NCI-H226 (cell line): ENCODE results near the gene DOCK8.

ENCODE experiments used
- DNase-seq: peaks from one replicate; pipeline ENCODE4 v3.0.0-alpha.2; 2015

Gene DOCK8

DNA sequence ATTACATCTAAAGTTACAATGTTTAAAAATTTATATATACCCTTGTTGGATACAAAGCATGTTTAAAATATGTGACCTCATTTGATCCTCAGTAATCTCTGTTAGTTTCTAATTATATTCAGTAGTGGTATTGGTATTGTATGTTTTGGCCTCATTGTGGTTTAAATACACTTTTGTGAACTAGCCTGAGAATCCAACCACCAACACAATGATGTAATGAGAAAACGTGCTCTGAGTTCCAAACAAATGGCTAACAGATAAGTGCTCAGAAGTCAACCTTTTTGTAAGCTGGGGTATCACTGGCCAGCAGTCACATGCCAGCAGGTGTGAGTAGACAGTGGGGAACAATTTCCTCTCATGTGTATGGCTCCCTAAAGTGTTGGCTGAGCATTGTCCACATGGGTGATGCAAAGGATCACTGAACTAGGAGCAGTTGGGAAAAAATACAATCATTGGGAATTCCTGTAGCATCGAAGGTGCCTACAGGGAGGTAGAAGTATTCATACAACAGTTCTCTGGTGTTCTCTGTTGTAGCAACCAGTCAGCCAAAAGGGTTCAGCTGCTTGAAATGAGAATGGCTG lies 56.1 kb downstream of the DOCK8 start:
- DNase-seq: no peak

DNA sequence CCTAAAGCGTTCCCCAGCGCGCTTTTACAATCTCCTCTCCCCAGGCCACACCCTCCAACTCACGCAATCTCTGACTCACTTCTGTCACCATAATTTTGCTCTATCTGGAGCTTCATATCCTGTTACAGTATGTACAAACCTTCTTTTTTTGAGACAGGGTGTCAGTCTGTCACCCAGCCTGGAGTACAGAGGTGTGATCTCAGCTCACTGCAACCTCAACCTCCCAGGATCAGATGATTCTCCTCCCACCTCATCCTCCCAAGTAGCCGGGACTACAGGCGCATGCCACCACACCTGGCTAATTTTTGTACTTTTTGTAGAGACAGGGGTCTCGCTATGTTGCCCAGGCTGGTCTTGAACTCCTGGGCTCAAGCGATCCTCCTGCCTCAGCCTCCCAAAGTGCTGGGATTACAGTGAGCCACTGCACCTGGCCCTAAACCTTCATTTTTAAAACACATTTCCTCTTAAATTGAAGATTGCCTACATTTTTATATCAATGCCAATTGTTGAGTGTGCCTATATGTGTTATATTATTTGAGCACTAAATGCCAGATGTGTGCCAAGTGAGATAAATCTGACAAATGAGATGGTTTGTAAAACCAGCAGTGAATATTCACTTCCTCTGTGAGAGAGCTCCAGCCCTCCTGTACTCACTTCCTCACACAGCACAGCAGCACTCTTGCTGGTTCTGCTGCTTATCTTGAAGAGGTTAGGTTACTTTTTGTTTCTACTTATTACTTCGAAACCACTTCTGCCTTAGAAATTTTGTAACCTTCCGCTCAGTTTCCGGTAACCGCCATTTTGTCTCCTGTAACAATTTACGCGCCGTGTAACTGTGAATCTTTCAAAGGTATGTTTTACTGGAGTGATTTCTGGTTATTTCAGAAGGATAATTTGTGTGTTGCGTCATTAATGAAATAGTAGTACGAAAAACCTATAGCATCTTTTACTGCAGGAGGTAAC lies 57.9 kb downstream of the DOCK8 start:
- no peak for DNase-seq

DNA sequence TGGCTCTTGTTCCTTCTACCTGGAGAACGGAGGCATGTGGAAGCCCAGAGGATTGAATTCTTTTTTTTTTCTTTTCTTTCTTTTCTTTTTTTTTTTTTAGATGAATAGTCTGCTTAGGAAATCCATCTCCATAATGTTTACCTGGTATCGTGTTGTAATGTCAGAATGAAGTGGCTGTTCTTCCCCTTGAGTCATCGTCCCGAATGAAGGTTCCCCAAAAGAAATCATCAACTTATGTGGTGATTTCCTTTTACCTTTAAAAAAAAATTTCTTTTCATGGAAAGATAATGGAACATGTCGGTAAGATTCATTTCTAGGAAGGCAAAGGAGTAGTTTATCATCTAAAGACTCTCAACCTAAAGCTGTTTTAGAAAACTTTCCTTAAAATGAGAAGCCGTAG lies 59.7 kb downstream of the DOCK8 start:
- DNase-seq: no peak

DNA sequence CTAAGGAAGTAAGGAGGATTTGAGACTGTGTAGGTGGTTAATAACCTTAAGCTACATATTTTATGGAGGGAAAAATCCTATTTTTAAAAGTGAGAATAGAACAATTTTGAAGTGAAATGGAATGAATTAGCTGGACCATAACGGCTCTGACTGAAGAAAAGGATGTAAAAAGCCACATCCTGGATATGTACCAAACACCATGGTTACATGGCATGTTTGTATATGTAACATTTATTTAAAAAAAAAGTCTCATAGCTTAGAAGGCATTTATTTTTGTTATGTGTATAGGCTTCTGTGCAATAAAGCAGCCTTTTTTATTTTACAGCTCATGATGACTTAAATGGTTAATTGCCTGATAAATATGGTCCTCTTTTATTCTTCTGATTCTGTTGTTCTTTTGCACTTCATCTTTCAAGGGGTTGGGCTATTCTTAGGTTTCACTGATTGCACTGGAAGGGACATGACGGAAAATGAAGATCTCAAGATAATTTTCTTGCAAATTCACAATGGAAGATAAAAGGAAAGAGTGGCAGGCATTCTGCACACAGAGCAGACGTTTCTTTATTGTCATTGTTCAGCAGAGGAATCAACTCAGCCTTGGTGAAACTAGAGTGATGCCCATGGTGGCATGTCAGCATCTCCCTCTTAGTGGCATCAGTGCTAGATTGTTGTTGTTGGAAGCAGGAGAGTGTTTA lies 63.1 kb downstream of the DOCK8 start:
- DNase-seq: no peak

DNA sequence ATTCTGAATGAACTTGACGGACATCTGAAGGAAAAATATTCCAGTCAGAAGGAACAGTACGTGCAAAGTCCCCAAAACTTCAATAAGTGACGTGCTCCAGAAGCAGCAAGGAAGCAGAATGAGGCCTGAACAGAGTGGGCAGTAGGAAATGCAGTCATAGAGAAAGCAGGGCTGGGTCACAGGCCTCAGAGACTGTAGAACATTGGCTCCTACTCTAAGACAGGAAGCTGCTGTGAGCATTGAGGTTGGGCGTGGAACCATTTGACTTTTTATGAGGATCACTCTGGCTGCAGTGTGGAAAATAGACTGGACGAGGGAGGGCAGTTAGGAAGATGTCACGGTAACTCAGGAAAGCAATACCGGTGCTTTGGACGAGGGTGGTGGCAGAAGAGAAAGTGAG lies 64.0 kb downstream of the DOCK8 start:
- DNase-seq: no peak

DNA sequence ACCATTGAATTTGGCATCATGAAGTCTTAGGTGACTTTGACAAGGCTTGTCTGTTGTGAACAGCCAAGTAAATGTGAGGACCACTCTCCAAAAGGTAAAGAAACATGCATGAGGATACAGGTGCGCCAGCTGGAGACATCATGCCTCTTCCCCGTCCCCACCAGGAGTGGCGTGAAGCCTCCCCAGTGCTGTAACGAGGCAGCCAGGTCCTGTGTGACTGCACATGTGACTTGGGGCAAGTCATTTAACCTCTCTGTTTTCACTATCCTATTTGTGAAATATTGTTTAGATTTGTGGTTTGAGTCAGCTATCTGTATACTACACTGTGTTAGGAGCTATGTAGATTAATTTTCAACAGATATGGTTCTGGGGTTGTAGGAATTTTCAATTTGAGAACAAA lies 65.0 kb downstream of the DOCK8 start:
- DNase-seq: no peak

DNA sequence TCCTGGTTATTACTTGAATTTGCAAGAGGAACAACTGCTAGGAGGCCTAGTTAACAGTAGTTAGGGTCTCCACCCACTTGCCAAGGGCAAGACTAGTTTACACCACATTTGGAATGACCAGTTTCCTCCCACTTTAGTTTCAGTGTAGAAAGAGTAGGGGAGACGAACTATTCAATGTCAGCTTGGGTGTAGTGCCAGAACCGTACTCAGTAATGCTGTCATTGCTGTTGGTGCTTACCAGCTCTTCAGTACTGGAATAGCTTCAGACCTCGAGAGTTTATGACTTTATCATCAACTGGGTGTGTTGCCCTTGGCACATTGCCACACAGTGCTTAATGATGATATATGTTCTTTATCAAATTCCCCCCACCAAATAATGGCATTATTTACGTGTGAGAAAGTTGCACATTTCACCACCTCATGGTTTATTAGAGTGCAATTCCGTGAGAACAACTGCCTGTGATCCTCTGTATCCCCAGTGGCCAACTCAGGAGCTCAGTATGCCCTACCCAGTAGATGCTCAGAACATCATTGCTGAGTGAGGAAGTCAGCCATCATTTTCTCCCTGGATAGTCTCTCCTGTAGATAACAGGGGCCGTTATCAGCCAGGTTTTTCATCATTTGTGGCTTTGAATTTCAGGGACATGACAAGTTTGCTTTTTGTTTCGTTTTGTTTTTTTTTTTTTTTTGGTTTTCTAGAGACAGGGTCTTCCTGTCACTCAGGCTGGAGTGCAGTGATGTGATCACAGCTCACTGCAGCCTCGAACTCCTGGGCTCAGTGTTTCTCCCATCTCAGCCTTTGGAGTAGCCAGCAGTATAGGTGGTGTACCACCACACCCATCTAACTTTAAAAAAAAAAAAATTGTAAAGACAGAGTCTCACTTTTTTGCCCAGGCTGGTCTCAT lies 67.3 kb downstream of the DOCK8 start:
- no peak for DNase-seq

DNA sequence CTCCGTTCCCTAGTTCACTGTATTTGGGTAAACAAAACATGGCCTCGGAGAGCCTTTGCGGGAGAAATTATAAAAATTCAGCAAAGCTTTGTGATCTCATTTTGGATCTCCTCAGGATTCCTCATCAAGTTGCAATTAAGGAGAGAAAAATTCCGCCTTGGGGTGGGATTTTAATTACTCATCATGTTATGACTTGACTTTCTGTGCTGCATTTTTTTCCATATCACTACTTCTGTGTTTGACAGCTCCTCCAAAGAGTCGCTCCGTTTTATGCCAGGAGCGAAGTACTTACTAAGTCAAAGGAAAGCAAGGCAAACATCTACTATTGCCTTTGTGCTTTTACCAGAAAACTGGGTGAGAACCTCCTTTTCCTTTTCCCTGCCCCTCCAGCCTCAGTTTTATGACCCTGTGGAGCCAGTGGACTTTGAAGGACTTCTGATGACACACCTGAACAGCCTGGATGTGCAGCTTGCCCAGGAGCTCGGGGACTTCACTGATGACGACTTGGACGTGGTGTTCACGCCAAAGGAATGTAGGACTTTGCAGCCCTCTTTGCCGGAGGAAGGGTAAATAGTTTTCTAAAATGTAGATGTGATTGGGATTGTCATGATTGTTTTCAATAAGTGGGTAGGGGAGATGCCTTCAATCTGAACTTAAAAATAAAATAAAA lies 71.5 kb downstream of the DOCK8 start:
- DNase-seq: no peak

DNA sequence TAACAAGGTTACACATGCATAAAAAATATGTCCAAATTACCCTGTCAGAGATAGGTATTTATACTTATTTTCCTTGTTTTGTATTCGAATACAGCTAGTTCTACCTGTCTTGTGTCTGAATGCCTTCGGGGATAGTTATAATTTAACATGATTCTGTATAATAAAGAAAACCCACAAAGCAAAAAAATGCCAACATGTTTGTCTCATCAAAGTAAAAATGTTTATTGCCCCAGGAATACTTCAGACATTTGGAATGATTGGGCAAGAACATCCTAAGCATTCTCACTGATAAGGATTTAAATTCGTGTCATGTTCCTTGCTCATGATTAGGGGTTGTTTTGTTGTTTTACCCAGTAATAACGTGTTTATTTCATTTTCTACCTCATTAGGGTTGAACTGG lies 74.5 kb downstream of the DOCK8 start:
- no peak for DNase-seq

DNA sequence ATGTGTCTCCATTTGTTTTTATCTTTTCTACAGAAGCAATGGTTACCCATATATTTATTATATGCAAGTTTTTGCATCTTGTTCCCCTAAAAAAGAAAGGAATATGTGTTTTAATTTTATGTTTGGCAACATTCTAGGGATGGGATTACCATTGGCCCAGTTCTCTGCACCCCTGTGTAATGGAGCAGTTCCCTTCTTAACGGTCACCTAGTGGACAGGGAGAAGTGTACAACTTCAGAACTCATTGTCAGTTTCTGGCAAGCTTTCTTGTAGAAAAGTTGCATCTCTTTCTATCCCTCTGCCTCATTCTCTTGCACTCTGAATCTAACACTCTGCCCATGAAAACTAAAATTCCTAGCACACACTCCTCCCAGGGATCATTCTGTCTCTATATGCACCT lies 78.2 kb downstream of the DOCK8 start:
- DNase-seq: no peak

DNA sequence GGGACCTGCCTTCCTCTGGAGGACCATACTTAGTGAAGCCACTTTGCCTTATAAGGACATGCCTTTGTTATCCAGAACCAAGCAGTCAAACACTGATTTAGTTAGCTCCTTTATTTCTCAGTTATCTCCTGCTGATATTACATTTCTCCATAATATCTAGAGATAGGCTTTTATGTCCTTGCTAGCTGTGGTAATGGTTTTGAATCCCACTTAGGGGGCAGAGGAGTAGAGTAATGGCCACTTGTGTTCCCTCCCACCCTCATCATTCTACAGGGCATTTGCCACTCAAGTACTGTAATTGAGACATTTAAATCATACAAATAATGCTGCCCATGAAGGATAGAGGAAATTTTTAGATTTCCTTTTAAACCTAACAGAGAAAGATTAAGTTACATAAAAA lies 80.9 kb downstream of the DOCK8 start:
- no peak for DNase-seq

DNA sequence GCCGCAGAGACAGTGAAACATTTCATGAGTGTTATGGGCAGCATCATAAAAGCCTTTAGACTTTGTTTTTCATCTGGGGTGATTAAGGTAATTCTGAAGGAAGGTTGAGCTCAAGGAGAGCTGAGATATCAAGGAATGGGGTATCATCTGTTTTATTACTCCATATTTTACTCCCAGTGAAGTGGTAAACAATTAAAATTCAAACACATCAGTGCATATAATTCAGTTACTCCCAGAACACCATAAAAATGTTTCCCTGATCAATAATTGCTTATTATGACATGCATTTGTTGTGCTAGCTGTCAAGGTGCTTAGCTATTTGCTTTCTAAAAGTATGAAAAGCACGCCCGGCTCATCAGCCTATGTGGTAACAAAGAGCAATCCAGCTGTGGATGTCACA lies 81.7 kb downstream of the DOCK8 start:
- no peak for DNase-seq

DNA sequence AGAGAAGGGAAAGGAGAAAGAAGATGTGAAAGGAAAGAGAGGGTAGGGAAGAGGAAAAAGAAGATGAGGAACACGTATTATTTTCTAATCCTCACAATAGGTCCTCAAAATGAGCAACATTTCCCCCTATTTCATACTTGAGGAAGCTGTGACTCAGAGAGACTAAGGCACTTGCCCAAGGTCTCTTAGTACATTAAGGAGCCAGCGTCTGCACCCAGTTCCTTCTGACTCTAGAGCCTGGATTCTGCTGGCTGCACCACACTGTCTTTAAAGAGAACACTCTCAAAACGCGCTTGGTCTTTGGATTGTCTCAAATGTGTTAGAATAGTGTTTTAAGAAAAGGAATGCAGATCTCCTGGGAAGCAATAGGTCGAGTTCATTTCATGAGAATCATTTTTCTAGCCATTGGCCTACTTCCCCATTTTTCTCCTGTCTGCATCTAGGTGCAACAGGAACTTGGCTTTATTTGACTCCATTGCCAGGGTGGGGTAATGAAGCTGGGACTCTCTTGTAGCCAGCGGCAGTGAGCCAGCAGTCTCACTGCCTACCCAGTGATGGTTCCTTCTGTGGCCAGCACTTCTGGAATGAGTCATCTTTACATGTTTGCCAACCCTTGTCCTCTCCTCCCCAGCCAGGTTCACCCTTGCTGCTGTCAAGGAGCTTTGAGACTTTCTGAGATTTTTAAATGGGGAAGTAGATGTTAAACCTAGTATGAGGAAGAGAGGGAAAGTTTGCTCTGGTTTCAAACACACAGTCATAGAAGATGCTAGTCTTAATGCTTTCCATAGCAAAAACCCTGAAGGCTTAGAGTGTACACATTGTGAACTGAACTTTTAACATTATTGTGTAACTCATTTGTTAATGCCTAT lies 82.7 kb downstream of the DOCK8 start:
- peak; percentile 10 for DNase-seq

DNA sequence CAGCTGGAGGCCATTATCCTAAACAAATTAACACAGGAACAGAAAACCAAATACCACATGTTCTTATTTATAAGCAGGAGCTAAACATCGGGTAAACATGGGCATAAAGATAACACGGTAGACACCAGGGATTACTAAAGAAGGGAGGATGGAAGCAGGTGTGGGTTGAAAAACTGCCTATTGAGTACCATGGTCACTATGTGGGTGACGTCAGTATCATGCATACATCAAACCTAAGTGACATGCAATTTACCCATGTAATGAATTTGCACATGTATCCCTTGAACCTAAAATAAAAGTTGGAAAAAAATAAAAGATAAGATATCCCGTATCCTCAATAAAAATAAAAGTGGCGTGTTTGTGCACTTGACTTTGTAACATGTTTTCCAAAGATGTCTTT lies 88.8 kb downstream of the DOCK8 start:
- no peak for DNase-seq

DNA sequence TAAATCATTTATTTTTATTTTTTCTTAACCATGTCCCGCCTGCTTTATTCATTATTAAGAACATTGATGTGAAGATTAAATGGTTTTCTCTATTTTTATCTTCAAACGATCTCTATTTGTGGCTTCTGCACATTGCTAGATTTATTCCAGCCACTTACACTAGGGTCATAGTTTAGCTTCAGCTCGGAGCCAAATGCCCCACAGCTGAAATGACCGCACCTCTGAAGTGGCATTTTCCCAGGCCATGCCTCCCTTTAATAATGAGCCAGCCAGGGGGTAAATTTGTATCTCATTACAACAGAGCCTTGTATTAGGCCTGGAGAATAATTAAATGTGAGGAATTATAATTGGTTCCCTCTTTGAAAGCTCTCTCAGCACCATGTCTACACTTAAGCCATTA lies 89.4 kb downstream of the DOCK8 start:
- no peak for DNase-seq

DNA sequence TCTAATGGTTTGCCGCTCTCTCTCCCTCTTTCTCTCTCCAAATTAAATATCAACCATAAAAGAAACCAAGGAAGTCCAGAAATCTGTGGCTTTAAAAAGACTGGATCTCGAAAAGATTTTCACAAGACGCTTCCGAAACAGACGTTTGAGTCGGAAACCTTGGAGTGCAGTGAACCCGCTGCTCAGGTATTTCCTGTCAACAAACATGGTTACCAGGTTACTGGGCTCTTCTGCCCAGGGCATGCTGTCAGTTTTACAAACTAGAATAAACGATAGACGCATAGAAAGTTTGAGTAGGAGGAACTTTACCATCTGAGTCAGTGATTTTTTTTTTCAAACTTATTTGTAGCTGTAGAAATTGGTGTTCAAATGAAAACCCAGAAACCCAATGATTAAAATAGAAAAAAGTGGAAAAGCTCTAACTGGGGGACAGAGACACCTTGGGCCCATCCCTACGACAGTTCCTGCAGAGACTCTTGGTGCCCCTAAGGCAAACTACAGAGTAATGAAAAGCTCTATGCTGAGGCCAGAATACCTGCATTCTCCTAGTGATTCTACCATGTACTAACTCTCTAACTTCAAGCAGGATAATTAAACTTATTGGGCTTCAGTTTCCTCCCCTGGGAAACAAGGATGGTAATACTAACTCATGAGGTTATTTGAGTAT lies 90.0 kb downstream of the DOCK8 start:
- peak; percentile 61 for DNase-seq

DNA sequence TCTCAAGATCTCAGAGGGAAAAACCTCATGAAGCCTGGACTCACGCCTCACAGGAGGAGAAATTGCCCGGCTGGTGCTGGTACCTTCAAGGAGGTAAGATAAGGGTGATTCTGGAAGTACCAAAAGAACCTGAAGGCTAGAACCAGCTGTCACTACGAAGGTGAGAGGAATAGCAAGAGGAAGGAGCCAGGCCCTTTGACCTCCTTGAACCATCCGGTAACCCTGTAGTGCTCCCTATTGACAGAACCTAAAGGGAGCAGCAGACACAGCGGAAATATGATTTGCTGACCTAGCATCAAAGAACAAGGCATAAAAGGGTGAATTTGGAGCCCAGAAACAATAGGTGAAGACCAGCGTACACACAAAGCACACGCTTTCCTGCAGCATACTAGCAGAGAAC lies 92.2 kb downstream of the DOCK8 start:
- DNase-seq: no peak

DNA sequence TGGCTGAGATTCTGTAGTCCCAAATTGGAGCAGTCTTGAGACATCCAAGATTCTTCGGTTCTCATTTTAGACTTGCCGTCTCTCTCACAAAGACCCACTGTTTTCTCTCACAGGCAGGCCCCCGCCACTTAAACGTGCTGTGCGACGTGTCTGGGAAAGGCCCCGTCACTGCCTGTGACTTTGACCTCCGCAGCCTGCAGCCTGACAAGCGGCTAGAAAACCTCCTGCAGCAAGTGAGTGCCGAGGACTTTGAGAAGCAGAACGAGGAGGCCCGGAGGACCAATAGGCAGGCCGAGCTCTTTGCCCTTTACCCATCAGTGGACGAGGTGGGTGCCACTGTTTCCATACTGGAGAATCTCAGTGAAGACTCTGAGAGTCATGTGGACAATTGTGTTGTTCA lies 97.2 kb downstream of the DOCK8 start:
- DNase-seq: no peak

DNA sequence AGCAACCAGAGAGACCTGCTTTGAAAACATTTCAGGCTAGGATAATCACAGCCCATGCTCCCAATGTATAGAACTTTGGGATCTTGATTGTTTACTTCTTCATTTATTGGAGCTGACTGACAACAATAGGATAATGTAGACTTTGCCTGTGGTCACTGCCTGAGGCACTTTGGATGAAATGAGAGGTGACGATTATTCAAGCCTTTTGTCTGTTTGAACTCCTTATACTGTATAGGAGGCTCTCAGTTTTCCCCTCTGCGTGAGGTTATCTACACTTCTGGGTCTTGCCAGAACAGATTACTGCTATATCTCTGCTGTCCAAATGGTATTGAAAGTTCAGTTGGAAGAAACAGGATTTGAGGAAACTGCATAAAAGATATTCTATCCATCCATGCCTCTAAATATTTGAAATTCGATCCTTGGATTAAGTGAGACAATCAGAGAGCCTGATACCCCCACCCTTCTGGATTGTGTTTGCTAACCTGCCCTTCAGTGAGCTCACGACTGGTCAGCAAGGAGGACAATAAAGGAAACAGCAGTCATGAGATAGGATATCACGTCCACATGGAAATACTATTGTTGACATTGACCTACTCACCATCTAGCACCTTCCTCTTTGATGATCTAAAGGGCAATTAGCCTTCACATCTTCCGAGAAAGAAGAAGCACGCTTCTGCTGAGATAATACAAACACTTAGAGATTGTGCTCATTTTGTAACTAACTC lies 98.1 kb downstream of the DOCK8 start:
- no peak for DNase-seq

DNA sequence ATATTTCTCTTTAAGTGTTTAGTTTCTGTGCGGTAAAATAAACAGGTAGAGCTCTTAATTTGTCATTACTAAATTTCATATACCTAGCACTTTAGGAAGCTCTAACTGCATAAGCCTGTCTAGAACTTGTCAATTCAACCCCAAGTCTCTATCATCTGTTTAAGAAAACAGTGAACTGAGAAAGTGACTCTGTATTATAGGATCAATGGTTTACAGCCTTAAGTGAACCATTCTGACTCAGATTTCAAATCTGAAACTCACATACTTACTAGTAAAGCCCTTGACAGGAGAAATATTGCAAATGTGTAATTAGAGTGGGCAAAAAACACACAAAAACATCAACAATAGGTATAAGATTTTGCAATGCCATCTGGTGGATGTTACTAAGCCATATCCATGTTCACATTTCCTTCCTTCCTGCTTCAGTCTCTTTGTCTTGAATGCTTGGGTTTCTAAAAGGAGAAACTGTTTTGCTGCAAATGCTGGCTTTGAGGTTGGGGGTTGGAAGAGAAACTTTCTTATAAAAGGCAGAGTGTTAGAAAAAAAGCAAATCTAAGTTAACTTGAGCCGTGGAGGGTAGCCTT lies 101.8 kb downstream of the DOCK8 start:
- DNase-seq: no peak
